NCI-H128 (cell line): ENCODE results near the gene DGAT2L6.
"Not testable (repeated sequence)": the region's sequence is repeated elsewhere in the genome, so short reads cannot be mapped to it uniquely, and the experiment has no call there.

Source experiments
- DNase-seq: peaks from one replicate; lab custom pipeline; 2025; ENCODE audit not compliant: unreplicated experiment; lab: John Stamatoyannopoulos, UW

DGAT2L6 gene

GRCh38 chrX:70196961-70197720 lies 19.9 kb downstream of the DGAT2L6 start:
- peak; percentile 1 for DNase-seq

- no peak for DNase-seq
Observed at GRCh38 chrX:70201732-70202131, 24.4 kb downstream of the DGAT2L6 start.

DNA sequence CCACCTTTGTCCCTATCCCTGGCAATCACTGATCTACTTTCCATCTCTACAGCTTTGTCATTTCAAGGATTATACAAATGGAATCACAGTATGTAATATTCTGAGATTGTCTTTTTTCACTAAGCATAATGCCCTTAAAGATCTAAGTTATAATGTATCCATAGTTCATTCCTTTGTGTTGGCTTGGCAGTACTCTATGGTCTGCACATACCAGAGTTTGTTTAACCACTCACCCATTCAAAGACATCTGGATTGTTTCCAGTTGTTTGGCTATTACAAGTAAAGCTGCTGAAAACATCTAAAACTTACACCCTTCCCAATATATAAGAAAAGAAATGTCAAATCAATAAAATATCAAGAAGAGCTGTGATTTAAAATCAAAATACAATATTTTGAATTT lies 31.2 kb downstream of the DGAT2L6 start:
- no peak for DNase-seq

- not testable (repeated sequence) for DNase-seq
Observed at GRCh38 chrX:70209570-70209969, 32.3 kb downstream of the DGAT2L6 start.

DNA sequence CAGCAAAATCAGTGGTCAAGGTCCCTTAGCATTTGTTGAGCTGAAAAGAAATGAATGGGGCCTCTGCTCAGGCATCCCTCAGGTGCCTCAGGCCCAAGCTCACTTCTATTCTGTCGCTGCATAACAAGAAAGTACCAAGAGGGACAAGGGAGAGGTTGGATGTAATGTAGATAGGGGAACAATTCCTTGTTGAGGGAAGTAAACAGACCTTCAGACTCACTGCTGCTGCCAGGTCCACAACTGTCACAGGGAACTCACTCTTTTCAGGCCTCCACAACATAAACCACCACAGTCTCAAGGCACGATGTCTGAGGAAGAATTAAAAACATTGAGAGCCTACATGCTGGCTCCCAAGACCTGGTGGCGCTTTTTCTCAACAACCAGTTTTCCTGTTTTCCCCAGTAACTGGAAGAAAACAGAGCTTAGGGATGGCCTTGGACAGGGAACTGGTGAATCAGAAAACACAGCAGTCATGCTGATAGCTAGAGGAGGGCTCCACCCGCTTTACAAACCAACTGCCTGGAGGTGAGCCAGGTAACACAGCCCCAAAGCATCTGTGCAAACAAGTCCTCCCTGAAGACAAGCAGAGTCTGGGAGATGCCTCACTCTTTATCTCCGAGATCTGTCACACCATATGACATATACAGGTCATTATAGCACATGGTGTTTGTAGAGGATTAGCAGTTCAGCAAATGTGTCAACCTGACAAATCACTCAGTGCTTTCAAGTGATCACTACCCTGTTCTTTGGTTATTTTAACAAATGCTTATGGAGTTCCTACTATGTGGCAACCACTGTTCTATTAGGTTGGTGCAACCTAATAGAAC lies 42.9 kb downstream of the DGAT2L6 start:
- no peak for DNase-seq

GRCh38 chrX:70226048-70226447 lies 48.8 kb downstream of the DGAT2L6 start:
- DNase-seq: no peak

DNA sequence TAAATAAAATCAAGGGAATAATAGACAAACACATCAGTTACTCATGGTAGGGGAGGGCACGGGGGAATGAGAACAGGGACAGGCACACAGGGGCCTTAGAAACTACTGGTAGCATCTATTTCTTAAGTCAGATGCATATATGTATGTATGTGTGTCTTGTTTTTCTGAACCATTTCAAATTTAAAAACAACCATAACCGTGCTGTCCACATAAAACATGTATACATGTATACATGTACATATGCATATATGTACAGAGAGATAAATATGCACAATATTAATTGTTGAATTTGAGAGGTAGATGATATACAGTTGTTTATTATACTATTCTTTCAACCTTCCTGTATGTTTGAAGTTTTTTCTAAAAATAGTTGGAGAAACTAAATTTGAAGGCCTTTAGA lies 49.4 kb downstream of the DGAT2L6 start:
- no peak for DNase-seq

DNA sequence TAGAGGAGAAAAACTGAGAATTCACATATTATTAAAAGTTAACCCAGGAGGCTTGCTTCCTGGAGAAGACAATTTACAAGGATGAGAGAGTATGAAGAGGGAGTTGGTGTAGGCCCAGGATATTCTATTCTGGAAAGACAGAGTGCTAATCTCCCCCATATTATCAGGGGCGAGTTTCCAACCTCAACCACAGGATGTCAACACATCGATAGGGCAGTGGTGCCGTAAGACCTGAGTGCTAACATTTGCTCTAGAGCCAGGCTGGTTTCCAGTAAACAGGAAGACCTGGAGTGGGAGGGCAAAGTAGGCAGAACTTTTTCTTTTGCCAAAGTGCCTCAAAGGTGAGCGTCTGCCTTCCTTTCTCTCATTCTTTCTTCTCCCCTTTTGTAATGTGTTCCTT lies 54.4 kb downstream of the DGAT2L6 start:
- no peak for DNase-seq

GRCh38 chrX:70234355-70234754 lies 57.1 kb downstream of the DGAT2L6 start, which contains the start of gene AWAT1:
AWAT1 (plus strand) TSS chrX:70234655; CDS start chrX:70234696, 41 bp downstream.
- DNase-seq: no peak

DNA sequence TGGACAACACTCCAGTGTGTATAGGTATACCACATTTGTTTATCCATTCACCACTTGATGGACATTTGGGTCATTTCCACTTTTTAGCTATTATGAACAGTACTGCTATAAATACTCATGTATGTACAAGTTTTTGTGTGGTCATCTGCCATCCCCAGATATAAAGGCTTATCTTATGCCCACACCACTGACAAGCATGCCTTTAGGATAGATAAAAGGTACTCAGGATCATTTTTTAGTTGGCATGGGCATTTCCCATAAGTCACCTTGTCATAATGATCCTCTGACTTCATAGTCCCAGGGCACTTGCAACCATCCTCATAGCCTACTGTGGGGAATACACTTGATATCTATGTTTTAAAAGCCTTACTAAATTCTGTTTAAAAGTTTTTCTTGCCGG lies 63.5 kb downstream of the DGAT2L6 start:
- DNase-seq: no peak

GRCh38 chrX:70241501-70241900 lies 64.2 kb downstream of the DGAT2L6 start:
- DNase-seq: no peak

GRCh38 chrX:70243601-70244000 lies 66.3 kb downstream of the DGAT2L6 start:
- not testable (repeated sequence) for DNase-seq

GRCh38 chrX:70244881-70245280 lies 67.6 kb downstream of the DGAT2L6 start:
- DNase-seq: no peak

DNA sequence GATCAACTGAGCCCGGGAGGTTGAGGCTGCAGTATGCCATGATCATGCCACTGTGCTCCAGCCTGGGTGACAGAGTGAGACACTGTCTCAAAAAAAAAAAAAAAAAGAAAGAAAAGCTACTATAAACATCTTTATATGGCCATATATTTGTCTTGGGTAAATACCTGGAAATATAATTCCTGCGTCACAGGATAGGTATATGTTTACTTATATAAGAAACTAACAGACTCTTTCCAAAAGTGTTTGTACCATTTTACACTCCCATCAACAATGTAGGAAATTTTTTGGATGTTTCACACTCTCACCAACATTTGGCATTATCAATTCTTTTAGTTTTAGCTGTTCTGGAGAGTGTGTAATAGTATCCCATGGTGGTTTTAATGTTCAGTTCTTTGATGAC lies 70.0 kb downstream of the DGAT2L6 start:
- DNase-seq: no peak

- no peak for DNase-seq
Observed at GRCh38 chrX:70252491-70252890, 75.2 kb downstream of the DGAT2L6 start.

DNA sequence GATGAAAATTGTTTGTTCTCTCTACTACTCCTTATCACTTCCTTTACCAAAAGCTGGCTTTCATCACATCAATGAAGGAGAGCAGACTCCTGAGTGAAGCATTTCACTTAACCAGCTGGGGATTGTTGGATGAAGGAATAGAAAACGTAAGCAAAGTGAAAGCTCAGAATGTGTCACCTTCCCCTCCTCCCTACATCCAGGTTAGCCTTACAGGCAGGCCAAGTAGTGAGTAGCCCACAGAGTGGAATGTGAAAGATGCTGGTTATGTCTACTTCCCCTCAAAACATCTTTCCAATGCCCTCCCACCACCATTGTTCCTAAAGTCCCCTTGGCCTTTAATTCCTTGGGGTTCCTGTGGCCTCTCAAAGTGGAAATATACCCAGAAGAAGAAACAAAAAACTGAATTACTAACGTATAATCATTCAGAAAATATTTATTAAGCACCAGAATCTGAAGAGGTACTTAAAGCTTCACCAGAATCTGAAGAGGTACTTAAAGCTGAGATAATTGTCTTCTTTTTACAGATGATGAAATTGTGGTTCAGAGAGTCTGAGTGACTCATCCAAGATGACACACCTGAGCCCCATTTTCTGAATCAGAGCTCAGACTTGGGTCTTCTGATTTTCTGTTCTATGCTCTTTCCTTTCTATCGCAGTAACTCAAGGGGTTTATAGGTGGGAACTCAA lies 76.2 kb downstream of the DGAT2L6 start:
- DNase-seq: no peak

- no peak for DNase-seq
Observed at GRCh38 chrX:70254063-70254400, 76.7 kb downstream of the DGAT2L6 start.

DNA sequence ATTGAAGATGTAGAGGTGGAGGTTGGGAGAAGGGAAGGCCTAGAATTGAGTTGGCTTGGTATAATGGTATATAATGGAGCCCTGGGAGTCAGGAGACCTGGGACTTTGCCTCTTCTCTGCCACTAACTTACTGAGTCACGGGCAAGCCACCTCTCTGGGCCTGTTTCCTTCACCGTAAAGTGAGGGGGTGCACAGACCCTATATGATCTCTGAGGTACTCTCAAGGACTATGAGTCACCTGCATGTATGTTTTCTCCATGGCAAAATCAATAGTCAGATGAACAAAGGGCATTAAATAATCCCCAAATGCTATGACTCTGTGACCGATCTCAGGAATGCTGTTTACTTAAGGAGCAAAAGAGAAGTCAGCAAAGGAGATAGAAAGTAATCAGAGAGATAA lies 77.6 kb downstream of the DGAT2L6 start:
- DNase-seq: no peak
